Measurements from ENCODE around the gene RPL35A. TPM values are rescaled to one million over a fixed set of nuclear protein-coding genes. Genes with fewer than 3 reads are reported as not detected.

RPL35A gene
- total and polyA plus RNA-seq, 2 experiments from 2014 or later = 1,070 to 2,096 TPM

DNA sequence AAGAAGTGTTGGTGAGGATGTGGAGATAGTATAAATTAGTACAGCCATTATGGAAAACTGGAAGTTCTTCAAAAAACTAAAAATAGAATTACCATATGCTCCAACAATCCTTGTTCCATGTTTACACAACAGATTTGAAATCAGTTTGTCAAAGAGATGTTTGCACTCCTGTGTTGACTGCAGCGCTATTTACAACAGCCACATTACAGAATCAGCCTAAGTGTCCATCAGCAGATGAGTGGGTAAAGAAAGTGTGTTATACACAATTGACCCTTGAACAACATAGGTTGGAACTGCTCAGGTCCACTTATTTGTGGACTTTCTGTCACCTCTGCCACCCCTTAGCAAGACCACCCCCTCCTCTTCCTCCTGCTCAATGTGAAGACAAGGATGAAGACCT lies 44.7 kb downstream of the RPL35A start:
- Histone ChIP-seq H4K20me1 (replicated peaks; ENCODE audit: insufficient read depth) (no peaks in the 10 kb centered on the region), H3K27ac (ENCODE audit: low read depth) (no peak overlapping the region), H3K27me3 (ENCODE audit: insufficient read depth) (no peaks in the 10 kb centered on the region), H3K4me3 (no peak overlapping the region), H3K79me2 (replicated peaks; ENCODE audit: insufficient read depth) (no peaks in the 10 kb centered on the region), H3K4me1 (ENCODE audit: insufficient read depth) (peaks cover 5% of the 10 kb centered on the region), H3F3A (replicated peaks; ENCODE audit: low read depth) (no peaks in the 10 kb centered on the region), H3K36me3 (ENCODE audit: insufficient read depth) (no peaks in the 10 kb centered on the region), H2AFZ (no peak overlapping the region), H3K9me2 (ENCODE audit: insufficient read depth) (no peaks in the 10 kb centered on the region), H3K4me2 (peak overlapping the region; percentile 39; the same call in 1 of the 2 replicates)
- TF ChIP-seq CREB1 (CRISPR knock-in tag; IDR thresholded peaks at IDR 0.05; ENCODE audit: low read depth) (no peak), EZH2phosphoT487 (IDR thresholded peaks at IDR 0.05; ENCODE audit: unreplicated experiment) (no peak), ZNF331 (CRISPR knock-in tag; IDR thresholded peaks at IDR 0.05; ENCODE audit: low read depth) (no peak), STAT1 (IDR thresholded peaks at IDR 0.05; ENCODE audit: unreplicated experiment) (no peak), NANOG (IDR thresholded peaks at IDR 0.05; ENCODE audit: borderline replicate concordance) (no peak), EZH2 (IDR thresholded peaks at IDR 0.05; ENCODE audit: low read depth, unreplicated experiment) (no peak), ZNF462 (CRISPR knock-in tag; IDR thresholded peaks at IDR 0.05) (no peak), ZNF114 (CRISPR knock-in tag; IDR thresholded peaks at IDR 0.05) (no peak), JUNB (IDR thresholded peaks at IDR 0.05; ENCODE audit: unreplicated experiment) (no peak), POLR2AphosphoS5 (IDR thresholded peaks at IDR 0.05; ENCODE audit: low read depth) (no peak)
- TF ChIP-seq, protein P1, sequence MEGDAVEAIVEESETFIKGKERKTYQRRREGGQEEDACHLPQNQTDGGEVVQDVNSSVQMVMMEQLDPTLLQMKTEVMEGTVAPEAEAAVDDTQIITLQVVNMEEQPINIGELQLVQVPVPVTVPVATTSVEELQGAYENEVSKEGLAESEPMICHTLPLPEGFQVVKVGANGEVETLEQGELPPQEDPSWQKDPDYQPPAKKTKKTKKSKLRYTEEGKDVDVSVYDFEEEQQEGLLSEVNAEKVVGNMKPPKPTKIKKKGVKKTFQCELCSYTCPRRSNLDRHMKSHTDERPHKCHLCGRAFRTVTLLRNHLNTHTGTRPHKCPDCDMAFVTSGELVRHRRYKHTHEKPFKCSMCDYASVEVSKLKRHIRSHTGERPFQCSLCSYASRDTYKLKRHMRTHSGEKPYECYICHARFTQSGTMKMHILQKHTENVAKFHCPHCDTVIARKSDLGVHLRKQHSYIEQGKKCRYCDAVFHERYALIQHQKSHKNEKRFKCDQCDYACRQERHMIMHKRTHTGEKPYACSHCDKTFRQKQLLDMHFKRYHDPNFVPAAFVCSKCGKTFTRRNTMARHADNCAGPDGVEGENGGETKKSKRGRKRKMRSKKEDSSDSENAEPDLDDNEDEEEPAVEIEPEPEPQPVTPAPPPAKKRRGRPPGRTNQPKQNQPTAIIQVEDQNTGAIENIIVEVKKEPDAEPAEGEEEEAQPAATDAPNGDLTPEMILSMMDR (conservative IDR thresholded peaks at IDR 0.05; ENCODE audit: low read depth in 2 of 2) = no peak
- TF ChIP-seq, protein P2, sequence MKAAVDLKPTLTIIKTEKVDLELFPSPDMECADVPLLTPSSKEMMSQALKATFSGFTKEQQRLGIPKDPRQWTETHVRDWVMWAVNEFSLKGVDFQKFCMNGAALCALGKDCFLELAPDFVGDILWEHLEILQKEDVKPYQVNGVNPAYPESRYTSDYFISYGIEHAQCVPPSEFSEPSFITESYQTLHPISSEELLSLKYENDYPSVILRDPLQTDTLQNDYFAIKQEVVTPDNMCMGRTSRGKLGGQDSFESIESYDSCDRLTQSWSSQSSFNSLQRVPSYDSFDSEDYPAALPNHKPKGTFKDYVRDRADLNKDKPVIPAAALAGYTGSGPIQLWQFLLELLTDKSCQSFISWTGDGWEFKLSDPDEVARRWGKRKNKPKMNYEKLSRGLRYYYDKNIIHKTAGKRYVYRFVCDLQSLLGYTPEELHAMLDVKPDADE (IDR thresholded peaks at IDR 0.05) = no peak
- TF ChIP-seq, protein P3, sequence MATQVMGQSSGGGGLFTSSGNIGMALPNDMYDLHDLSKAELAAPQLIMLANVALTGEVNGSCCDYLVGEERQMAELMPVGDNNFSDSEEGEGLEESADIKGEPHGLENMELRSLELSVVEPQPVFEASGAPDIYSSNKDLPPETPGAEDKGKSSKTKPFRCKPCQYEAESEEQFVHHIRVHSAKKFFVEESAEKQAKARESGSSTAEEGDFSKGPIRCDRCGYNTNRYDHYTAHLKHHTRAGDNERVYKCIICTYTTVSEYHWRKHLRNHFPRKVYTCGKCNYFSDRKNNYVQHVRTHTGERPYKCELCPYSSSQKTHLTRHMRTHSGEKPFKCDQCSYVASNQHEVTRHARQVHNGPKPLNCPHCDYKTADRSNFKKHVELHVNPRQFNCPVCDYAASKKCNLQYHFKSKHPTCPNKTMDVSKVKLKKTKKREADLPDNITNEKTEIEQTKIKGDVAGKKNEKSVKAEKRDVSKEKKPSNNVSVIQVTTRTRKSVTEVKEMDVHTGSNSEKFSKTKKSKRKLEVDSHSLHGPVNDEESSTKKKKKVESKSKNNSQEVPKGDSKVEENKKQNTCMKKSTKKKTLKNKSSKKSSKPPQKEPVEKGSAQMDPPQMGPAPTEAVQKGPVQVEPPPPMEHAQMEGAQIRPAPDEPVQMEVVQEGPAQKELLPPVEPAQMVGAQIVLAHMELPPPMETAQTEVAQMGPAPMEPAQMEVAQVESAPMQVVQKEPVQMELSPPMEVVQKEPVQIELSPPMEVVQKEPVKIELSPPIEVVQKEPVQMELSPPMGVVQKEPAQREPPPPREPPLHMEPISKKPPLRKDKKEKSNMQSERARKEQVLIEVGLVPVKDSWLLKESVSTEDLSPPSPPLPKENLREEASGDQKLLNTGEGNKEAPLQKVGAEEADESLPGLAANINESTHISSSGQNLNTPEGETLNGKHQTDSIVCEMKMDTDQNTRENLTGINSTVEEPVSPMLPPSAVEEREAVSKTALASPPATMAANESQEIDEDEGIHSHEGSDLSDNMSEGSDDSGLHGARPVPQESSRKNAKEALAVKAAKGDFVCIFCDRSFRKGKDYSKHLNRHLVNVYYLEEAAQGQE (IDR thresholded peaks at IDR 0.05; ENCODE audit: unreplicated experiment) = no peak
- H3K4me3 Mint-ChIP-seq = no peak overlapping the region
- H3K27me3 Mint-ChIP-seq (ENCODE audit: insufficient read depth, low read depth, poor library complexity) = no peaks in the 10 kb centered on the region
- no peak for DNase-seq (ENCODE audit: low spot score)
- peaks cover 8% of the 10 kb centered on the region for H3K4me1 Mint-ChIP-seq
- no peak overlapping the region for H3K27ac Mint-ChIP-seq
- no peak for ATAC-seq
- H3K36me3 Mint-ChIP-seq (ENCODE audit: low read depth) = no peaks in the 10 kb centered on the region
- no peaks in the 10 kb centered on the region for H3K9me3 Mint-ChIP-seq

All from GM23338 (cell line).